Activated CD4-positive, alpha-beta T cell treated with anti-CD3 and anti-CD28 coated beads, Interleukin-2, amount 10 ng/mL, durations not matched to agents 7 days and 5 days (primary cell): ENCODE measurements around the gene CD80. TPM values are rescaled to one million over a fixed set of nuclear protein-coding genes. Genes with fewer than 3 reads are reported as not detected.
"Not testable (repeated sequence)": the region's sequence is repeated elsewhere in the genome, so short reads cannot be mapped to it uniquely, and the experiment has no call there.

Experiments
- CTCF ChIA-PET: fragments of 350-600 bp; sonication (Branson Sonifier 250); formaldehyde crosslinking; loops from one replicate; lab custom pipeline; 2021; ENCODE audit warnings: antibody characterized with exemption; lab: Charles Lee
- POLR2A ChIA-PET: fragments of 350-600 bp; sonication (Branson Sonifier 250); formaldehyde crosslinking; loops from one replicate; lab custom pipeline; 2021; ENCODE audit warnings: antibody characterized with exemption; lab: Charles Lee
- DNase-seq: peaks from one replicate; pipeline ENCODE4 v3.0.0-alpha.2; 2020
- H3K27ac Mint-ChIP-seq: one replicate; pipeline ENCODE4 v1.8.0; 2021; ENCODE audit warnings: mild to moderate bottlenecking, moderate library complexity, mixed read lengths
- H3K27me3 Mint-ChIP-seq: one replicate; pipeline ENCODE4 v1.8.0; 2021; ENCODE audit warnings: mixed read lengths
- H3K36me3 Mint-ChIP-seq: one replicate; pipeline ENCODE4 v1.8.0; 2021; ENCODE audit warnings: low read depth, mixed read lengths
- H3K4me1 Mint-ChIP-seq: one replicate; pipeline ENCODE4 v1.8.0; 2021; ENCODE audit warnings: mixed read lengths
- H3K4me3 Mint-ChIP-seq: one replicate; pipeline ENCODE4 v1.8.0; 2021; ENCODE audit warnings: mild to moderate bottlenecking, moderate library complexity, mixed read lengths
- H3K9me3 Mint-ChIP-seq: one replicate; pipeline ENCODE4 v1.8.0; 2021; ENCODE audit warnings: mixed read lengths
- total RNA-seq, 2 experiments: library from RNA; stranded (reverse); gene quantifications; one replicate each; pipeline ENCODE4 v1.2.3, GENCODE V29; 2021

The CD80 gene
- total RNA-seq, 2 experiments from 2014 or later = 7.2 to 7.4 TPM

GRCh38 chr3:119594929-119595328, 35.5 kb upstream of the CD80 start:
- H3K36me3 Mint-ChIP-seq, H3K9me3 Mint-ChIP-seq, DNase-seq, H3K4me3 Mint-ChIP-seq, H3K4me1 Mint-ChIP-seq, POLR2A ChIA-PET, H3K27ac Mint-ChIP-seq, H3K27me3 Mint-ChIP-seq, CTCF ChIA-PET: not testable (repeated sequence)

- Mint-ChIP-seq H3K9me3 (peaks cover 7% of the 10 kb centered on the region), H3K4me1 (peaks cover 9% of the 10 kb centered on the region), H3K27me3 (peaks cover 7% of the 10 kb centered on the region), H3K4me3 (no peak overlapping the region), H3K36me3 (no peaks in the 10 kb centered on the region), H3K27ac (no peak overlapping the region)
- POLR2A ChIA-PET = no interaction called here
- CTCF ChIA-PET = no interaction called here
- DNase-seq = no peak
Measured at GRCh38 chr3:119594066-119594465, 34.7 kb upstream of the CD80 start.

- peaks cover 5% of the 10 kb centered on the region for H3K36me3 Mint-ChIP-seq
- CTCF ChIA-PET = no interaction called here
- H3K27ac Mint-ChIP-seq = no peak overlapping the region
- H3K9me3 Mint-ChIP-seq = peaks cover 13% of the 10 kb centered on the region
- peaks cover 14% of the 10 kb centered on the region for H3K4me1 Mint-ChIP-seq
- DNase-seq = no peak
- no peak overlapping the region for H3K4me3 Mint-ChIP-seq
- peaks cover 7% of the 10 kb centered on the region for H3K27me3 Mint-ChIP-seq
- POLR2A ChIA-PET = no interaction called here
Measured at GRCh38 chr3:119592861-119593260, 33.4 kb upstream of the CD80 start.

GRCh38 chr3:119590706-119591105, 31.3 kb upstream of the CD80 start:
- Mint-ChIP-seq H3K27me3 (peaks cover 7% of the 10 kb centered on the region), H3K27ac (no peak overlapping the region), H3K36me3 (peaks cover 5% of the 10 kb centered on the region), H3K4me1 (peaks cover 7% of the 10 kb centered on the region), H3K9me3 (peaks cover 13% of the 10 kb centered on the region), H3K4me3 (no peak overlapping the region)
- CTCF ChIA-PET = interaction anchor here (1.4 to 4.0 kb wide), 2 partner anchors 10 to 21 kb away, joined by 4 to 17 read pairs; no protein-coding TSS in a partner anchor
- DNase-seq = no peak
- POLR2A ChIA-PET = no interaction called here

- Mint-ChIP-seq H3K4me1 (peaks cover 6% of the 10 kb centered on the region), H3K9me3 (peaks cover 13% of the 10 kb centered on the region), H3K36me3 (peaks cover 5% of the 10 kb centered on the region), H3K4me3 (no peak overlapping the region), H3K27ac (no peak overlapping the region), H3K27me3 (peaks cover 7% of the 10 kb centered on the region)
- CTCF ChIA-PET = interaction anchor here (1.0 to 4.0 kb wide), 2 partner anchors 11 to 40 kb away, joined by 3 to 17 read pairs; no protein-coding TSS in a partner anchor
- POLR2A ChIA-PET = no interaction called here
- no peak for DNase-seq
Measured at GRCh38 chr3:119589102-119589773, 29.8 kb upstream of the CD80 start.

- Mint-ChIP-seq H3K27ac (no peak overlapping the region), H3K27me3 (peaks cover 4% of the 10 kb centered on the region), H3K4me1 (peaks cover 6% of the 10 kb centered on the region), H3K4me3 (no peak overlapping the region), H3K9me3 (peaks cover 13% of the 10 kb centered on the region), H3K36me3 (peaks cover 5% of the 10 kb centered on the region)
- no peak for DNase-seq
- CTCF ChIA-PET = interaction anchor here (1.0 to 1.6 kb wide), 3 partner anchors 8 to 18 kb away, joined by 4 to 5 read pairs (median 4); no protein-coding TSS in a partner anchor
- POLR2A ChIA-PET = no interaction called here
Measured at GRCh38 chr3:119588112-119588511, 28.7 kb upstream of the CD80 start.

- POLR2A ChIA-PET = no interaction called here
- H3K9me3 Mint-ChIP-seq = peaks cover 13% of the 10 kb centered on the region
- no peak overlapping the region for H3K27ac Mint-ChIP-seq
- peaks cover 2% of the 10 kb centered on the region for H3K27me3 Mint-ChIP-seq
- CTCF ChIA-PET = no interaction called here
- peaks cover 9% of the 10 kb centered on the region for H3K4me1 Mint-ChIP-seq
- H3K4me3 Mint-ChIP-seq = no peak overlapping the region
- no peak for DNase-seq
- peaks cover 5% of the 10 kb centered on the region for H3K36me3 Mint-ChIP-seq
Measured at GRCh38 chr3:119586733-119587172, 27.3 kb upstream of the CD80 start.

- Mint-ChIP-seq H3K36me3 (peaks cover 5% of the 10 kb centered on the region), H3K4me3 (no peak overlapping the region), H3K27ac (no peak overlapping the region), H3K4me1 (peaks cover 11% of the 10 kb centered on the region), H3K9me3 (peaks cover 13% of the 10 kb centered on the region), H3K27me3 (peaks cover 2% of the 10 kb centered on the region)
- ChIA-PET CTCF (no interaction called here), POLR2A (no interaction called here)
- no peak for DNase-seq
Measured at GRCh38 chr3:119585856-119586570, 26.6 kb upstream of the CD80 start.

GRCh38 chr3:119585208-119585607, 25.8 kb upstream of the CD80 start:
- Mint-ChIP-seq H3K27me3 (peaks cover 4% of the 10 kb centered on the region), H3K27ac (no peak overlapping the region), H3K9me3 (peaks cover 11% of the 10 kb centered on the region), H3K36me3 (peaks cover 5% of the 10 kb centered on the region), H3K4me3 (no peak overlapping the region), H3K4me1 (peaks cover 14% of the 10 kb centered on the region)
- ChIA-PET CTCF (no interaction called here), POLR2A (no interaction called here)
- no peak for DNase-seq

GRCh38 chr3:119582178-119582577, 22.8 kb upstream of the CD80 start:
- peaks cover 15% of the 10 kb centered on the region for H3K27me3 Mint-ChIP-seq
- POLR2A ChIA-PET = no interaction called here
- H3K9me3 Mint-ChIP-seq = no peaks in the 10 kb centered on the region
- CTCF ChIA-PET = interaction anchor here (0.6 to 1.6 kb wide), 5 partner anchors 10 to 343 kb away, joined by 3 to 8 read pairs (median 3); no protein-coding TSS in a partner anchor
- H3K36me3 Mint-ChIP-seq = no peaks in the 10 kb centered on the region
- H3K4me3 Mint-ChIP-seq = no peak overlapping the region
- no peak for DNase-seq
- H3K27ac Mint-ChIP-seq = peak overlapping the region; percentile 39
- peaks cover 18% of the 10 kb centered on the region for H3K4me1 Mint-ChIP-seq

- no peaks in the 10 kb centered on the region for H3K36me3 Mint-ChIP-seq
- H3K9me3 Mint-ChIP-seq = no peaks in the 10 kb centered on the region
- no peak for DNase-seq
- peak overlapping the region; percentile 84 for H3K4me3 Mint-ChIP-seq
- POLR2A ChIA-PET = no interaction called here
- H3K4me1 Mint-ChIP-seq = peaks cover 18% of the 10 kb centered on the region
- peaks cover 15% of the 10 kb centered on the region for H3K27me3 Mint-ChIP-seq
- CTCF ChIA-PET = interaction anchor here (1.0 to 1.4 kb wide), 3 partner anchors 10 to 21 kb away, joined by 3 to 4 read pairs (median 3); no protein-coding TSS in a partner anchor
- H3K27ac Mint-ChIP-seq = peak overlapping the region; percentile 88
Measured at GRCh38 chr3:119580067-119580760, 20.8 kb upstream of the CD80 start.

- ChIA-PET CTCF (interaction anchor here (1.1 to 1.4 kb wide), 2 partner anchors 9 to 21 kb away, joined by 3 read pairs; no protein-coding TSS in a partner anchor), POLR2A (no interaction called here)
- peaks cover 18% of the 10 kb centered on the region for H3K4me1 Mint-ChIP-seq
- peak; percentile 41 for DNase-seq
- H3K4me3 Mint-ChIP-seq = peak within 1 kb of the TSS; percentile 84
- peak within 1 kb of the TSS; percentile 88 for H3K27ac Mint-ChIP-seq
- H3K9me3 Mint-ChIP-seq = no peaks in the 10 kb centered on the region
- peaks cover 18% of the 10 kb centered on the region for H3K27me3 Mint-ChIP-seq
- H3K36me3 Mint-ChIP-seq = no peaks in the 10 kb centered on the region
Measured at GRCh38 chr3:119579366-119580066, 20.1 kb upstream of the CD80 start, which contains the start of gene ADPRH. Gene ADPRH, plus strand, starts transcription at chr3:119579492. Its CDS starts 2,678 bp downstream, at chr3:119582170.
